Measurements from ENCODE around the gene CACNA1A.

Gene CACNA1A

GRCh38 chr19:13499692-13500091 lies 6.6 kb downstream of the CACNA1A start:
- Histone ChIP-seq H3K36me3 (ENCODE audit: control insufficient read depth in 1 of 2, insufficient read depth in 2 of 2, low read depth in 1 of 2, low read length in 2 of 2) (peaks cover 0 to 13% of the 10 kb centered on the region in 2 experiments), H3K27me3 (ENCODE audit: control insufficient read depth in 1 of 2, insufficient read depth in 1 of 2, low read length in 2 of 2) (peaks cover 0 to 22% of the 10 kb centered on the region in 2 experiments), H3K4me3 (ENCODE audit: insufficient read depth in 1 of 2, low read depth in 1 of 2, low read length in 2 of 2) (no peak overlapping the region), H3K9ac (ENCODE audit: low read length) (no peak overlapping the region), H2BK12ac (ENCODE audit: low read length in 2 of 2) (no peak overlapping the region), H4K91ac (ENCODE audit: low read length) (no peak overlapping the region), H3K14ac (ENCODE audit: low read length in 2 of 2) (no peak overlapping the region), H3K18ac (ENCODE audit: low read depth in 1 of 2, low read length in 2 of 2) (no peak overlapping the region), H2BK120ac (ENCODE audit: low read depth, low read length) (no peak overlapping the region), H2BK15ac (ENCODE audit: low read depth, poor library complexity, severe bottlenecking) (no peak overlapping the region), H2AK5ac (ENCODE audit: low read length, severe bottlenecking) (no peak overlapping the region), H2BK5ac (ENCODE audit: low read depth, low read length, poor library complexity, severe bottlenecking) (no peak overlapping the region), H3K9me3 (ENCODE audit: control insufficient read depth, low read length) (peaks cover 3% of the 10 kb centered on the region), H3K4me2 (ENCODE audit: low read length, poor library complexity, severe bottlenecking) (no peak overlapping the region), H3K79me1 (replicated peaks; ENCODE audit: low read length, poor library complexity, severe bottlenecking) (no peaks in the 10 kb centered on the region), H3K23ac (ENCODE audit: low read length in 2 of 2) (no peak overlapping the region), H3K4me1 (ENCODE audit: control insufficient read depth, insufficient read depth, low read depth, low read length) (no peaks in the 10 kb centered on the region), H4K8ac (ENCODE audit: low read length) (no peak overlapping the region), H3K4ac (ENCODE audit: low read depth in 1 of 2, low read length in 2 of 2) (no peak overlapping the region), H3K27ac (ENCODE audit: low read length, poor library complexity, severe bottlenecking) (no peak overlapping the region), H2AFZ (ENCODE audit: low read depth, low read length) (no peak overlapping the region)
- WGBS: 75% methylated on average over 4 of the region's 9 CpGs
- no peak for DNase-seq

GRCh38 chr19:13493516-13494310 lies 12.6 kb downstream of the CACNA1A start:
- no peak overlapping the region for H2BK15ac ChIP-seq (ENCODE audit: low read depth, poor library complexity, severe bottlenecking)
- no peak overlapping the region for H3K23ac ChIP-seq (ENCODE audit: low read length in 2 of 2)
- DNase-seq: no peak
- H2BK5ac ChIP-seq (ENCODE audit: low read depth, low read length, poor library complexity, severe bottlenecking): no peak overlapping the region
- no peak overlapping the region for H3K27ac ChIP-seq (ENCODE audit: low read length, poor library complexity, severe bottlenecking)
- peaks cover 0 to 6% of the 10 kb centered on the region in 2 experiments for H3K36me3 ChIP-seq (ENCODE audit: control insufficient read depth in 1 of 2, insufficient read depth in 2 of 2, low read depth in 1 of 2, low read length in 2 of 2)
- H3K9me3 ChIP-seq (ENCODE audit: control insufficient read depth, low read length): no peaks in the 10 kb centered on the region
- no peak overlapping the region for H3K4me3 ChIP-seq (ENCODE audit: insufficient read depth in 1 of 2, low read depth in 1 of 2, low read length in 2 of 2)
- H2BK12ac ChIP-seq (ENCODE audit: low read length in 2 of 2): no peak overlapping the region
- no peak overlapping the region for H2AFZ ChIP-seq (ENCODE audit: low read depth, low read length)
- no peaks in the 10 kb centered on the region for H3K79me1 ChIP-seq (replicated peaks; ENCODE audit: low read length, poor library complexity, severe bottlenecking)
- WGBS: 100% methylated on average over 1 of the region's 1 CpG
- no peak overlapping the region for H2BK120ac ChIP-seq (ENCODE audit: low read depth, low read length)
- no peak overlapping the region for H4K8ac ChIP-seq (ENCODE audit: low read length)
- no peak overlapping the region for H3K9ac ChIP-seq (ENCODE audit: low read length)
- no peak overlapping the region for H3K14ac ChIP-seq (ENCODE audit: low read length in 2 of 2)
- no peak overlapping the region for H3K18ac ChIP-seq (ENCODE audit: low read depth in 1 of 2, low read length in 2 of 2)
- H2AK5ac ChIP-seq (ENCODE audit: low read length, severe bottlenecking): no peak overlapping the region
- no peak overlapping the region for H3K4ac ChIP-seq (ENCODE audit: low read depth in 1 of 2, low read length in 2 of 2)
- H3K4me2 ChIP-seq (ENCODE audit: low read length, poor library complexity, severe bottlenecking): no peak overlapping the region
- no peaks in the 10 kb centered on the region for H3K4me1 ChIP-seq (ENCODE audit: control insufficient read depth, insufficient read depth, low read depth, low read length)
- no peaks in the 10 kb centered on the region for H3K27me3 ChIP-seq (ENCODE audit: control insufficient read depth in 1 of 2, insufficient read depth in 1 of 2, low read length in 2 of 2)
- H4K91ac ChIP-seq (ENCODE audit: low read length): no peak overlapping the region

- no peak overlapping the region for H3K23ac ChIP-seq (ENCODE audit: low read length in 2 of 2)
- no peaks in the 10 kb centered on the region for H3K4me1 ChIP-seq (ENCODE audit: control insufficient read depth, insufficient read depth, low read depth, low read length)
- no peak overlapping the region for H2BK5ac ChIP-seq (ENCODE audit: low read depth, low read length, poor library complexity, severe bottlenecking)
- no peaks in the 10 kb centered on the region for H3K79me1 ChIP-seq (replicated peaks; ENCODE audit: low read length, poor library complexity, severe bottlenecking)
- no peak overlapping the region for H3K4ac ChIP-seq (ENCODE audit: low read depth in 1 of 2, low read length in 2 of 2)
- no peak overlapping the region for H4K8ac ChIP-seq (ENCODE audit: low read length)
- H2AFZ ChIP-seq (ENCODE audit: low read depth, low read length): no peak overlapping the region
- no peaks in the 10 kb centered on the region for H3K9me3 ChIP-seq (ENCODE audit: control insufficient read depth, low read length)
- no peak overlapping the region for H2BK15ac ChIP-seq (ENCODE audit: low read depth, poor library complexity, severe bottlenecking)
- H4K91ac ChIP-seq (ENCODE audit: low read length): no peak overlapping the region
- peak overlapping the region in 1 of 2 experiments; percentile 39 for H3K4me3 ChIP-seq (ENCODE audit: insufficient read depth in 1 of 2, low read depth in 1 of 2, low read length in 2 of 2)
- no peak for DNase-seq
- H3K18ac ChIP-seq (ENCODE audit: low read depth in 1 of 2, low read length in 2 of 2): no peak overlapping the region
- H3K27ac ChIP-seq (ENCODE audit: low read length, poor library complexity, severe bottlenecking): no peak overlapping the region
- peaks cover 0 to 6% of the 10 kb centered on the region in 2 experiments for H3K36me3 ChIP-seq (ENCODE audit: control insufficient read depth in 1 of 2, insufficient read depth in 2 of 2, low read depth in 1 of 2, low read length in 2 of 2)
- 25% methylated on average over 2 of the region's 3 CpGs for WGBS
- no peak overlapping the region for H3K4me2 ChIP-seq (ENCODE audit: low read length, poor library complexity, severe bottlenecking)
- H2BK12ac ChIP-seq (ENCODE audit: low read length in 2 of 2): no peak overlapping the region
- H3K27me3 ChIP-seq (ENCODE audit: control insufficient read depth in 1 of 2, insufficient read depth in 1 of 2, low read length in 2 of 2): no peaks in the 10 kb centered on the region
- no peak overlapping the region for H2BK120ac ChIP-seq (ENCODE audit: low read depth, low read length)
- no peak overlapping the region for H3K14ac ChIP-seq (ENCODE audit: low read length in 2 of 2)
- no peak overlapping the region for H2AK5ac ChIP-seq (ENCODE audit: low read length, severe bottlenecking)
- H3K9ac ChIP-seq (ENCODE audit: low read length): peak overlapping the region; percentile 44
Measured at GRCh38 chr19:13492128-13492527, 14.2 kb downstream of the CACNA1A start.

- no peak overlapping the region for H2AK5ac ChIP-seq (ENCODE audit: low read length, severe bottlenecking)
- 100% methylated on average over 1 of the region's 1 CpG for WGBS
- H3K9ac ChIP-seq (ENCODE audit: low read length): no peak overlapping the region
- no peak overlapping the region for H3K23ac ChIP-seq (ENCODE audit: low read length in 2 of 2)
- no peak overlapping the region for H2AFZ ChIP-seq (ENCODE audit: low read depth, low read length)
- H3K14ac ChIP-seq (ENCODE audit: low read length in 2 of 2): no peak overlapping the region
- no peak overlapping the region for H4K91ac ChIP-seq (ENCODE audit: low read length)
- no peak overlapping the region for H3K18ac ChIP-seq (ENCODE audit: low read depth in 1 of 2, low read length in 2 of 2)
- no peaks in the 10 kb centered on the region for H3K4me1 ChIP-seq (ENCODE audit: control insufficient read depth, insufficient read depth, low read depth, low read length)
- no peaks in the 10 kb centered on the region for H3K9me3 ChIP-seq (ENCODE audit: control insufficient read depth, low read length)
- no peaks in the 10 kb centered on the region for H3K27me3 ChIP-seq (ENCODE audit: control insufficient read depth in 1 of 2, insufficient read depth in 1 of 2, low read length in 2 of 2)
- no peak overlapping the region for H3K4ac ChIP-seq (ENCODE audit: low read depth in 1 of 2, low read length in 2 of 2)
- H3K79me1 ChIP-seq (replicated peaks; ENCODE audit: low read length, poor library complexity, severe bottlenecking): no peaks in the 10 kb centered on the region
- no peak overlapping the region for H2BK120ac ChIP-seq (ENCODE audit: low read depth, low read length)
- no peak for DNase-seq
- H3K4me3 ChIP-seq (ENCODE audit: insufficient read depth in 1 of 2, low read depth in 1 of 2, low read length in 2 of 2): no peak overlapping the region
- no peak overlapping the region for H3K4me2 ChIP-seq (ENCODE audit: low read length, poor library complexity, severe bottlenecking)
- H4K8ac ChIP-seq (ENCODE audit: low read length): no peak overlapping the region
- no peak overlapping the region for H2BK15ac ChIP-seq (ENCODE audit: low read depth, poor library complexity, severe bottlenecking)
- H2BK12ac ChIP-seq (ENCODE audit: low read length in 2 of 2): no peak overlapping the region
- no peak overlapping the region for H2BK5ac ChIP-seq (ENCODE audit: low read depth, low read length, poor library complexity, severe bottlenecking)
- H3K27ac ChIP-seq (ENCODE audit: low read length, poor library complexity, severe bottlenecking): no peak overlapping the region
- no peaks in the 10 kb centered on the region for H3K36me3 ChIP-seq (ENCODE audit: control insufficient read depth in 1 of 2, insufficient read depth in 2 of 2, low read depth in 1 of 2, low read length in 2 of 2)
Measured at GRCh38 chr19:13487985-13488384, 18.3 kb downstream of the CACNA1A start.

All from mesenchymal stem cell (in vitro differentiated cells and primary cell).